Heart left ventricle (tissue), 13 donors: ENCODE measurements around the gene FNTB.

ENCODE experiments used
- CTCF ChIP-seq, 12 donors: fragments of 200-600 bp; sonication (generic) in 4 of 12; IDR thresholded peaks; one replicate each; pipeline versions ENCODE4 v1.5.0 to v1.8.0; 2018 to 2022; ENCODE audit warnings: antibody characterized with exemption in 12 of 12, mild to moderate bottlenecking in 5 of 12
- POLR2A ChIP-seq, 2 donors: fragments of 450-650 bp; IDR thresholded peaks; one replicate each; pipeline ENCODE4 v1.6.1; 2017; ENCODE audit warnings: antibody characterized with exemption in 2 of 2, mild to moderate bottlenecking in 2 of 2, moderate library complexity in 2 of 2
- donor health status: ischemic (EF 13 %, LVEDD 7.1; RV severe dilation, severe dysfunction).
- donor health status: DM: no; HTN: yes; CAD: no.
- donor health status: DM: no; HTN: no; CAD: no.
- donor health status: ischemic (EF 25% LVEDD 6.9; RV normal size, moderate dysfunction).
- donor health status: ischemic (EF 25% LVEDD 5.7; RV mildly dilated, moderate dysfunction).
- donor health status: ischemic (EF 35%, LVEDD 5.7; RV mildly dilated, moderate dysfunction).
- donor health status: nonischemic (EF 11% LVEDD 7.7; RV severe dilation, severe dysfunction).
- donor health status: DM: yes; HTN: yes; CAD: no.
- donor health status: PGD.
- donor health status: ischemic (EF 29% LVEDD 5.4; RV normal size, mild dysfunction).
- donor health status: nonischemic (EF 23%, LVEDD 6.1; RV moderate dilation, normal function).

GRCh38 chr14:65101631-65102440 is 115.1 kb downstream of the FNTB start:
- TF ChIP-seq CTCF (IDR thresholded peaks at IDR 0.05), result no peak
- TF ChIP-seq POLR2A (IDR thresholded peaks at IDR 0.05), result no peak
